Transverse colon (tissue), 4 donors: Measurements from ENCODE around the gene TIMD4. TPM values are rescaled to one million over a fixed set of nuclear protein-coding genes. Genes with fewer than 3 reads are reported as not detected.
"Not testable (repeated sequence)": the region's sequence is repeated elsewhere in the genome, so short reads cannot be mapped to it uniquely, and the experiment has no call there.

ENCODE experiments used
- DNase-seq: peaks from one replicate; pipeline ENCODE4 v3.0.0-alpha.2; 2019
- H3K27ac ChIP-seq, 4 donors: fragments of 200-600 bp; sonication (generic); 2 replicates each; pipeline ENCODE4 v1.5.1; 2016 to 2018; ENCODE audit warnings: inconsistent platforms in 4 of 4
- H3K27me3 ChIP-seq: fragments of 200-600 bp; sonication (generic); 2 replicates; pipeline ENCODE4 v1.5.1; 2017; ENCODE audit warnings: inconsistent platforms
- H3K36me3 ChIP-seq, 4 donors: fragments of 200-600 bp; sonication (generic); 2 replicates each; pipeline ENCODE4 v1.5.1; 2017 to 2019; ENCODE audit warnings: inconsistent platforms in 4 of 4
- H3K4me1 ChIP-seq, 4 donors: fragments of 200-600 bp; sonication (generic); 2 replicates each; pipeline ENCODE4 v1.5.1; 2017 to 2020; ENCODE audit warnings: inconsistent platforms in 4 of 4
- H3K4me3 ChIP-seq, 4 donors: fragments of 200-600 bp; sonication (generic); 1 replicate in 1 of 4; 2 replicates in 3 of 4; pipeline versions ENCODE4 v1.5.1 to v1.6.1; 2017 to 2019; ENCODE audit warnings: inconsistent platforms in 4 of 4
- H3K9me3 ChIP-seq, 2 donors: fragments of 200-600 bp; sonication (generic); 2 replicates each; pipeline ENCODE4 v1.5.1; 2017 to 2019; ENCODE audit warnings: inconsistent platforms in 2 of 2
- EP300 ChIP-seq: sonication (generic); formaldehyde crosslinking; IDR thresholded peaks from one replicate; pipeline ENCODE4 v1.6.1; 2017; ENCODE audit warnings: antibody characterized with exemption, low read depth
- POLR2A ChIP-seq: fragments of 450-650 bp; IDR thresholded peaks from one replicate; pipeline ENCODE4 v1.6.1; 2016; ENCODE audit warnings: antibody characterized with exemption, mild to moderate bottlenecking, moderate library complexity
- POLR2AphosphoS5 ChIP-seq, 3 donors: sonication (generic); formaldehyde crosslinking; IDR thresholded peaks; one replicate each; pipeline ENCODE4 v1.6.1; 2016; ENCODE audit warnings: antibody characterized with exemption in 3 of 3
- WGBS, 2 donors: methylation state at CpG; one replicate each; pipeline ENCODE4 v1.1.5; 2018; ENCODE audit warnings: low coverage in 1 of 2; 5-methylcytosine and 5-hydroxymethylcytosine counted together
- in situ Hi-C, 4 donors: fragments of 200-750 bp; cut with MboI; loops; one replicate each; pipeline versions ENCODE4 v1.15.0 to v1.15.1; 2017; ENCODE audit warnings: low sequenced_read_pairs in 3 of 4, low pct_ligation_motif_present in 1 of 4, low pct_unique_long_range_greater_than_20kb in 1 of 4
- intact Hi-C: fragments of 100-400 bp; cut with DNase I; formaldehyde crosslinking; loops from one replicate; pipeline ENCODE4 v1.15.1; 2023; ENCODE audit warnings: low total_unique reads
- total RNA-seq, 4 donors: library from RNA; depleted of rRNA; stranded (reverse); fragments of >200 nt; gene quantifications; one replicate each; pipeline ENCODE4 v1.1.0, GENCODE V29; 2016
- TF ChIP-seq, protein P1 (sequence below), 5 experiments: fragments of 200-600 bp in 3 of 5; fragments of 450-650 bp in 2 of 5; sonication (generic) in 3 of 5; IDR thresholded peaks; 1 replicate in 2 of 5; 2 replicates in 3 of 5; pipeline ENCODE4 v1.5.1; 2016 to 2017; ENCODE audit warnings: antibody characterized with exemption in 5 of 5, inconsistent platforms in 3 of 5, mild to moderate bottlenecking in 2 of 5, moderate library complexity in 1 of 5

The TIMD4 gene
- total RNA-seq, 4 donors from 2014 or later, result 1.4 to 3.0 (median 2.3) TPM

DNA sequence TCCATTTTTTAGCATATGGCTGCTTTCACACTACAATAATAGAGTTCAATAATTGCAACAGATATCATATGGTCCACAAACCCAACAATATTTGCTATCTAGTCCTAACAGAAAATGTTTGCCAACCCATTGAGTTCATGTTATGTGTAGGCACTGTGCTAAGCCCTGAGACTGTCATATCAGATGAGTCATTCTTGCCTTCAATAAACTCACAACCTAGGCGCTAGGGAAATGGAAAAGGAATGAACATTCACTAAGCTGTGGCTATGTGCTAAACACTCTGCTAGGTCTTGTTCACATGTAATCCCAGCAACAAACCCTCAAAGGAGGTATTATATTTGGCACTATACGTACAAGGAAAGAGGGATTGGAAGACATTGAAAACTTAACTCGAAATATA is 8.4 kb upstream of the TIMD4 start:
- intact Hi-C loops, result no loop called here
- no peaks in the 10 kb centered on the region for H3K4me1 ChIP-seq
- DNase-seq, result no peak
- TF ChIP-seq, protein P1, sequence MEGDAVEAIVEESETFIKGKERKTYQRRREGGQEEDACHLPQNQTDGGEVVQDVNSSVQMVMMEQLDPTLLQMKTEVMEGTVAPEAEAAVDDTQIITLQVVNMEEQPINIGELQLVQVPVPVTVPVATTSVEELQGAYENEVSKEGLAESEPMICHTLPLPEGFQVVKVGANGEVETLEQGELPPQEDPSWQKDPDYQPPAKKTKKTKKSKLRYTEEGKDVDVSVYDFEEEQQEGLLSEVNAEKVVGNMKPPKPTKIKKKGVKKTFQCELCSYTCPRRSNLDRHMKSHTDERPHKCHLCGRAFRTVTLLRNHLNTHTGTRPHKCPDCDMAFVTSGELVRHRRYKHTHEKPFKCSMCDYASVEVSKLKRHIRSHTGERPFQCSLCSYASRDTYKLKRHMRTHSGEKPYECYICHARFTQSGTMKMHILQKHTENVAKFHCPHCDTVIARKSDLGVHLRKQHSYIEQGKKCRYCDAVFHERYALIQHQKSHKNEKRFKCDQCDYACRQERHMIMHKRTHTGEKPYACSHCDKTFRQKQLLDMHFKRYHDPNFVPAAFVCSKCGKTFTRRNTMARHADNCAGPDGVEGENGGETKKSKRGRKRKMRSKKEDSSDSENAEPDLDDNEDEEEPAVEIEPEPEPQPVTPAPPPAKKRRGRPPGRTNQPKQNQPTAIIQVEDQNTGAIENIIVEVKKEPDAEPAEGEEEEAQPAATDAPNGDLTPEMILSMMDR (IDR thresholded peaks at IDR 0.05), result no peak
- TF ChIP-seq POLR2A, result no peak
- TF ChIP-seq POLR2AphosphoS5 (IDR thresholded peaks at IDR 0.05), result no peak
- no peak for TF ChIP-seq EP300
- H3K27me3 ChIP-seq, result no peaks in the 10 kb centered on the region
- in situ Hi-C loops, result no loop called here
- no peak overlapping the region for H3K4me3 ChIP-seq
- no peak overlapping the region for H3K27ac ChIP-seq
- WGBS, 2 donors, result 71 to 95% methylated on average over 3 of the region's 3 CpGs
- H3K9me3 ChIP-seq, result no peaks in the 10 kb centered on the region
- no peaks in the 10 kb centered on the region for H3K36me3 ChIP-seq

DNA sequence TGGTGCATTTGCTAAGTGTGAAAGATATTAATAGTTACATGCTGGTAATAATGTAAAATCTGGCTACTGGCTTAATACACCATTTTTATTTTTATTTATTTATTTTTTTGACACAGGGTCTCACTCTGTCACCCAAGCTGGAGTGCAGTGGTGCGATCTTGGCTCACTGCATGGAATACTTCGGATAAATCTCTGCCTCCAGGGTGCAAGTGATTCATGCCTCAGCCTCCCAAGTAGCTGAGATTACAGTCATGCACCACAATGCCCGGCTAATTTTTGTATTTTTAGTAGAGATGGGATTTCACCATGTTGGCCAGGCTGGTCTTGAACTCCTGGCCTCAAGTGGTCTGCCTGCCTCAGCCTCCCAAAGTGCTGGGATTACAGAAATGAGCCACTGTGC is 4.4 kb upstream of the TIMD4 start:
- H3K4me1 ChIP-seq, DNase-seq, H3K4me3 ChIP-seq, H3K36me3 ChIP-seq, intact Hi-C loops, H3K27me3 ChIP-seq, H3K27ac ChIP-seq, in situ Hi-C loops, H3K9me3 ChIP-seq: not testable (repeated sequence)
- 95% methylated on average over 3 of the region's 3 CpGs; no CpG with 5 or more reads in 1 of the 2 donors for WGBS, 2 donors

DNA sequence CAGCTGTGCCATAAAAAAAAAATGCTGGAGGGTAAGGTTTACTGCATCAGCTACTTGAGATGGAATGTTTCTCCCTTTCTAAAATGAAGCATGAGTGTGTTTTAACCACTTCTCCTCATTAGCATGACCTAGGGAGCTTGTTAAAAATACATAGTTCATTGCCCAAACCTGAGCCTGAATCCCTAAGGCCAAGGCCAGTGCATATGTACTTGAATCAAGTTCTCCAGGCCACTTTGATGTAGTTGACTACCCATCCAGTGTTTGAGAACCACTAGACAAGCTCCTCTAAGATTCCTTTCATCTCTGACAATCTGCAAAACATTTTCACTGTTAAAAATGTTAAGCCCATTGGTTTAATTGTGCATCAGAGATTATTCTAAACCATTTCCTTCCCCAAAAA is 6.7 kb downstream of the TIMD4 start:
- intact Hi-C loops, result no loop called here
- in situ Hi-C loops, result no loop called here
- TF ChIP-seq, protein P1 (IDR thresholded peaks at IDR 0.05), result no peak
- TF ChIP-seq POLR2AphosphoS5 (IDR thresholded peaks at IDR 0.05), result no peak
- no peak for TF ChIP-seq POLR2A
- no peak for TF ChIP-seq EP300

DNA sequence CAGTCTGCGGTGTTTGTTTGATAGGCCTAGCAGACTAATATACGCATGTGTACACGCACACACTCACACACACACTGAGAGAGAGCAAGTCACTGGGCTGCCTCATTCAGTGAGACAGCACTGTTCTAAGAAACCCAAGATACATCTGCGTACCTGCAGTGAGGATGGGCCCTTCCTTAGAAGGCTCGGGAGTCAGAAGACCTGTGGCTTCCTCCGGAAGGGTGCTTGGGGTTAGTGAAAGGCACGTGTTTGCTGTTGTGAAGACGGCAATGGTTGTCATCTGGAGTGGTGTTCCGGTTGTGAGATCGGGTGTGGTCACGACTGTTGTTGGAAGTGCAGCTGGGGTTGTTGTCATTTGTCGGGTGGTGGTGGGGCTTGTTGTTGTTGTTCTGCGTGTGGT is 11.7 kb downstream of the TIMD4 start:
- H3K36me3 ChIP-seq, result no peaks in the 10 kb centered on the region
- no peaks in the 10 kb centered on the region for H3K9me3 ChIP-seq
- H3K4me3 ChIP-seq, result no peak overlapping the region
- in situ Hi-C loops (no loop called here), intact Hi-C loops (no loop called here)
- no peak for TF ChIP-seq POLR2AphosphoS5 (IDR thresholded peaks at IDR 0.05)
- no peak for TF ChIP-seq EP300
- TF ChIP-seq, protein P1 (IDR thresholded peaks at IDR 0.05), result no peak
- DNase-seq, result no peak
- WGBS, 2 donors, result 91 to 97% methylated on average over 6 to 13 of the region's 13 CpGs
- no peak overlapping the region for H3K27ac ChIP-seq
- H3K27me3 ChIP-seq, result no peaks in the 10 kb centered on the region
- H3K4me1 ChIP-seq, result no peaks in the 10 kb centered on the region

More for the DNA sequence above, 6.7 kb downstream of the TIMD4 start:
- Histone ChIP-seq H3K9me3 (no peaks in the 10 kb centered on the region), H3K27ac (no peak overlapping the region), H3K4me3 (no peak overlapping the region), H3K4me1 (no peaks in the 10 kb centered on the region), H3K36me3 (no peaks in the 10 kb centered on the region), H3K27me3 (no peaks in the 10 kb centered on the region)
- DNase-seq, result no peak

DNA sequence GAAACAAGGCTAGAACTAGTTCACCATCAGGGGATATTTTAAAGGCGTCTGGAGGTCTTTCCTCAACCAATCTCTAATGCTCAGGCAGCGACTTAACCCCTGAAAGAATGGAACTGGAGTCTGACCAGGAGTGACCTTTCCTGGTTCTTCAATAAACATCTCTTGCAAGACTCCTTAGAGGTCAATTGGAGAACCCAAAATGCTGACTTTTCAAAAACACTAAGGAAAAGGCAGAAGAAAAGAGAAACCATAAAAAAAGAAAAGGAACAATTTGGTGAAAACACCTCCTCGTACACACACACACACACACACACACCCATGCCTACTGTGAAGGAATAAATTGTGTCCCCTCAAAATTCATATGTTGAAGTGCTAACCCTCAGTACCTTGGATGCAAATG is 12.3 kb downstream of the TIMD4 start:
- Histone ChIP-seq H3K4me1 (no peaks in the 10 kb centered on the region), H3K27me3 (no peaks in the 10 kb centered on the region), H3K4me3 (no peak overlapping the region), H3K9me3 (no peaks in the 10 kb centered on the region), H3K36me3 (no peaks in the 10 kb centered on the region), H3K27ac (no peak overlapping the region)
- in situ Hi-C loops, result no loop called here
- intact Hi-C loops, result no loop called here
- TF ChIP-seq EP300 (no peak), POLR2AphosphoS5 (IDR thresholded peaks at IDR 0.05) (no peak), POLR2A (no peak)
- TF ChIP-seq, protein P1 (IDR thresholded peaks at IDR 0.05), result no peak
- 67 to 77% methylated on average over 3 of the region's 3 CpGs for WGBS, 2 donors
- DNase-seq, result no peak
